Measurements from ENCODE around the gene CCDC134.

The CCDC134 gene

GRCh38 chr22:41805639-41806038 lies 5.2 kb downstream of the CCDC134 start:
- TF ChIP-seq CTCF (IDR thresholded peaks at IDR 0.05): no peak
- no peaks in the 10 kb centered on the region for H3K79me2 ChIP-seq

GRCh38 chr22:41808400-41808799 lies 7.9 kb downstream of the CCDC134 start:
- H3K79me2 ChIP-seq: no peaks in the 10 kb centered on the region
- no peak for TF ChIP-seq CTCF (IDR thresholded peaks at IDR 0.05)
- H3K27me3 ChIP-seq (ENCODE audit: control insufficient read depth, insufficient read depth, low read length): no peaks in the 10 kb centered on the region
- H3K4me1 ChIP-seq: no peaks in the 10 kb centered on the region
- no peak overlapping the region for H3K4me3 ChIP-seq (ENCODE audit: low read depth, low read length)
- no peak overlapping the region for H3K4me2 ChIP-seq (ENCODE audit: low read length)
- H3K27ac ChIP-seq: no peak overlapping the region
- H3K9me3 ChIP-seq (ENCODE audit: control insufficient read depth, low read length): no peaks in the 10 kb centered on the region
- H2AFZ ChIP-seq: no peak overlapping the region
- no peaks in the 10 kb centered on the region for H3K36me3 ChIP-seq (ENCODE audit: control insufficient read depth, insufficient read depth, low read length)
- no peak overlapping the region for H3K9ac ChIP-seq

More at GRCh38 chr22:41805639-41806038, 5.2 kb downstream of the CCDC134 start:
- Histone ChIP-seq H3K4me1 (peaks cover 3% of the 10 kb centered on the region), H2AFZ (no peak overlapping the region), H3K27ac (no peak overlapping the region), H3K9ac (no peak overlapping the region), H3K27me3 (ENCODE audit: control insufficient read depth, insufficient read depth, low read length) (no peaks in the 10 kb centered on the region), H3K4me3 (ENCODE audit: low read depth, low read length) (no peak overlapping the region), H3K4me2 (ENCODE audit: low read length) (no peak overlapping the region), H3K36me3 (ENCODE audit: control insufficient read depth, insufficient read depth, low read length) (no peaks in the 10 kb centered on the region), H3K9me3 (ENCODE audit: control insufficient read depth, low read length) (no peaks in the 10 kb centered on the region)

DNA sequence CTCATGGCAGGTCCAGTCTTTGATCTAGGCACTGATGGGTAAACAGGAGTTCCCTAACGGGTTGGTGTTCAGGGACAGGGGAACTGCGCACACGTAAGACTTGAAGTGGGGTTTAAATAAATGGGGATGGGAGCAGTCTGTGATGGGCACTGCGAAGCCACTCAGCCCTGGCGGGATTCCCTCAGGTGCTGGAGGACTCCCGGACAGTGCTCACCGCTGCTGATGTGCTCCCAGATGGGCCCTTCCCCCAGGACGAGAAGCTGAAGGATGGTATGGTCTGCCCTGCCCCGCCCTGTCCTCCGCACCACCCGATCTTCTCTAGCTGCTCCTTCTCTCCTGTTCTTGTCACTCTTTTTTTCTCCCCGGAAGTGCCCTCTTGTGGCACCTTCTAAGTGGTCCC lies 9.5 kb downstream of the CCDC134 start:
- TF ChIP-seq CTCF (IDR thresholded peaks at IDR 0.05): no peak
- Histone ChIP-seq H3K4me2 (ENCODE audit: low read length) (no peak overlapping the region), H3K4me3 (ENCODE audit: low read depth, low read length) (no peak overlapping the region), H2AFZ (no peak overlapping the region), H3K36me3 (ENCODE audit: control insufficient read depth, insufficient read depth, low read length) (no peaks in the 10 kb centered on the region), H3K9ac (no peak overlapping the region), H3K27me3 (ENCODE audit: control insufficient read depth, insufficient read depth, low read length) (no peaks in the 10 kb centered on the region), H3K79me2 (no peaks in the 10 kb centered on the region), H3K4me1 (no peaks in the 10 kb centered on the region), H3K27ac (no peak overlapping the region), H3K9me3 (ENCODE audit: control insufficient read depth, low read length) (no peaks in the 10 kb centered on the region)

DNA sequence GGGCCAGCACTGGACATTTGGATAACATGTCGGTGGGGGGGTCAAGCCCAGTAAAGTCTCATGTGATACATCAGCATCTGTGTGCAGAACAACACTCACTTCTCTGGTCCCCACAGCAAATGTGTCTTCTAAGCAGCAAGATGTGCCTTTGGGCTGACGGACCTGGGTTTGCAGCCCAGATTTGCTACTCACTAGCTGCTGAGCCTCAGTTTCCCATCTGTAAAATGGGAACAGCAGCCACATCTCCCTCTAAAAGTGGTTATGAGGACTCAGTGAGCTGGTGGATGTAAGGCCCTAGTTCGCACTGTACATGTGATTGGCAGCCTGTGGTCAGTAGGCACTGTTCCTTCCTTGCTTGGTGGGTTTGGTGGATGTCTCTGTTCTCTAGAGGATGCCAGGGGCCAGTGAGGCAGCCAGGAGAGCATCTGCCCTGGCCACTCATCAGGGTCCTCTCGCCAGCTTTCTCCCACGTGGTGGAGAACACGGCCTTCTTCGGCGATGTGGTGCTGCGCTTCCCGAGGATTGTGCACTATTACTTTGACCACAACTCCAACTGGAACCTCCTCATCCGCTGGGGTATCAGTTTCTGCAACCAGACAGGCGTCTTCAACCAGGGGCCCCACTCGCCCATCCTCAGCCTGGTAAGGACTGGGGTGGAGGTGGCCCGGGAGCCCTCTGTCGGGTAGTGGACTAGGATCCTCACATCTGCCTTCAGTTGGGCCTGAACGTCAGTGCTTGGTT lies 12.5 kb downstream of the CCDC134 start:
- Histone ChIP-seq H3K79me2 (no peaks in the 10 kb centered on the region), H3K9me3 (ENCODE audit: control insufficient read depth, low read length) (no peaks in the 10 kb centered on the region), H3K9ac (no peak overlapping the region), H3K27ac (no peak overlapping the region), H3K4me2 (ENCODE audit: low read length) (no peak overlapping the region), H3K4me3 (ENCODE audit: low read depth, low read length) (no peak overlapping the region), H3K4me1 (peaks cover 5% of the 10 kb centered on the region), H3K27me3 (ENCODE audit: control insufficient read depth, insufficient read depth, low read length) (no peaks in the 10 kb centered on the region), H3K36me3 (ENCODE audit: control insufficient read depth, insufficient read depth, low read length) (no peaks in the 10 kb centered on the region), H2AFZ (no peak overlapping the region)
- no peak for TF ChIP-seq CTCF (IDR thresholded peaks at IDR 0.05)
